Measurements from ENCODE around the gene KRT26. TPM values are rescaled to one million over a fixed set of nuclear protein-coding genes. Genes with fewer than 3 reads are reported as not detected.
A peak's percentile ranks its signal among the peaks of the same experiment; 100 is the strongest.

Gene KRT26
- total RNA-seq, 1 donor from 2014 or later: not detected

GRCh38 chr17:40818733-40819527 lies 46.9 kb upstream of the KRT26 start:
- CTCF ChIA-PET: interaction anchor here (0.9 to 1.5 kb wide), 6 partner anchors 15 to 849 kb away, joined by 3 to 5 read pairs (median 4); no protein-coding TSS in a partner anchor
- peak overlapping the region; percentile 83 for H3K27ac Mint-ChIP-seq
- peaks cover 10% of the 10 kb centered on the region for H3K4me1 Mint-ChIP-seq
- intact Hi-C loops (cut with micrococcal nuclease): loop anchor here (1.0 to 10.0 kb wide), 5 partner anchors 171 to 870 kb away; partner anchors contain the start of gene TOP2A
- ATAC-seq (ENCODE audit: low read depth): peak; percentile 89
- POLR2A ChIA-PET: interaction anchor here (0.6 to 3.5 kb wide), 17 partner anchors 13 to 870 kb away, joined by 3 to 25 read pairs (median 4); partner anchors contain the start of genes EIF1 and SMARCE1
- H3K4me3 Mint-ChIP-seq: peak overlapping the region; percentile 87
- DNase-seq: peak; percentile 79
- TF ChIP-seq, protein P1, sequence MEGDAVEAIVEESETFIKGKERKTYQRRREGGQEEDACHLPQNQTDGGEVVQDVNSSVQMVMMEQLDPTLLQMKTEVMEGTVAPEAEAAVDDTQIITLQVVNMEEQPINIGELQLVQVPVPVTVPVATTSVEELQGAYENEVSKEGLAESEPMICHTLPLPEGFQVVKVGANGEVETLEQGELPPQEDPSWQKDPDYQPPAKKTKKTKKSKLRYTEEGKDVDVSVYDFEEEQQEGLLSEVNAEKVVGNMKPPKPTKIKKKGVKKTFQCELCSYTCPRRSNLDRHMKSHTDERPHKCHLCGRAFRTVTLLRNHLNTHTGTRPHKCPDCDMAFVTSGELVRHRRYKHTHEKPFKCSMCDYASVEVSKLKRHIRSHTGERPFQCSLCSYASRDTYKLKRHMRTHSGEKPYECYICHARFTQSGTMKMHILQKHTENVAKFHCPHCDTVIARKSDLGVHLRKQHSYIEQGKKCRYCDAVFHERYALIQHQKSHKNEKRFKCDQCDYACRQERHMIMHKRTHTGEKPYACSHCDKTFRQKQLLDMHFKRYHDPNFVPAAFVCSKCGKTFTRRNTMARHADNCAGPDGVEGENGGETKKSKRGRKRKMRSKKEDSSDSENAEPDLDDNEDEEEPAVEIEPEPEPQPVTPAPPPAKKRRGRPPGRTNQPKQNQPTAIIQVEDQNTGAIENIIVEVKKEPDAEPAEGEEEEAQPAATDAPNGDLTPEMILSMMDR (IDR thresholded peaks at IDR 0.05): no peak
- peaks cover 33% of the 10 kb centered on the region for H3K36me3 Mint-ChIP-seq (ENCODE audit: low read depth)
- peaks cover 14% of the 10 kb centered on the region for H3K27me3 Mint-ChIP-seq
- H3K9me3 Mint-ChIP-seq: peaks cover 8% of the 10 kb centered on the region

DNA sequence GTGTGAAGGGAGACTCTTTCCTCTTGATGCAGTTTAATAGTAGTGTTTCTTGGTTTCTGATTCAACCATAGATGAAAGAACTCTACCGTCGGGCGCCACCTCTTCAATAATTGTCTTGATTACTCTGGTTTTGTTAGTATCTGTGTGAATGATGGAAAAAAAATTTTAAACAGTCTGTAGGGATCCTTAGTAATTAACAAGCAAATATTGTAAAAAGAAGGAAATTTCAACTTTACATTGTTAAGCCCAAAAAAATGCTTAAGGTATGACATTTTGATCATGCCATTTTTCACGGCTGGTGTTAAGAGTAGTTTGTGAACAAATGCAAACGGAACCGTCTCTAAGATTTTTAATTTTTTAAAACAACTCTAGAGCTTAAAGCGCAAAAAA lies 46.3 kb upstream of the KRT26 start:
- peaks cover 10% of the 10 kb centered on the region for H3K4me1 Mint-ChIP-seq
- POLR2A ChIA-PET: interaction anchor here (0.6 to 3.5 kb wide), 16 partner anchors 12 to 871 kb away, joined by 3 to 25 read pairs (median 4); partner anchors contain the start of genes EIF1 and SMARCE1
- H3K9me3 Mint-ChIP-seq: peaks cover 8% of the 10 kb centered on the region
- peak overlapping the region; percentile 83 for H3K27ac Mint-ChIP-seq
- intact Hi-C loops (cut with micrococcal nuclease): loop anchor here (1.0 to 10.0 kb wide), 4 partner anchors 256 to 871 kb away; partner anchors contain the start of gene TOP2A
- H3K36me3 Mint-ChIP-seq (ENCODE audit: low read depth): peaks cover 33% of the 10 kb centered on the region
- H3K27me3 Mint-ChIP-seq: peaks cover 18% of the 10 kb centered on the region
- TF ChIP-seq, protein P1 (IDR thresholded peaks at IDR 0.05): no peak
- CTCF ChIA-PET: interaction anchor here (0.9 to 1.5 kb wide), 6 partner anchors 14 to 850 kb away, joined by 3 to 5 read pairs (median 4); no protein-coding TSS in a partner anchor
- DNase-seq (no peak), ATAC-seq (ENCODE audit: low read depth) (no peak)
- H3K4me3 Mint-ChIP-seq: peak overlapping the region; percentile 87

DNA sequence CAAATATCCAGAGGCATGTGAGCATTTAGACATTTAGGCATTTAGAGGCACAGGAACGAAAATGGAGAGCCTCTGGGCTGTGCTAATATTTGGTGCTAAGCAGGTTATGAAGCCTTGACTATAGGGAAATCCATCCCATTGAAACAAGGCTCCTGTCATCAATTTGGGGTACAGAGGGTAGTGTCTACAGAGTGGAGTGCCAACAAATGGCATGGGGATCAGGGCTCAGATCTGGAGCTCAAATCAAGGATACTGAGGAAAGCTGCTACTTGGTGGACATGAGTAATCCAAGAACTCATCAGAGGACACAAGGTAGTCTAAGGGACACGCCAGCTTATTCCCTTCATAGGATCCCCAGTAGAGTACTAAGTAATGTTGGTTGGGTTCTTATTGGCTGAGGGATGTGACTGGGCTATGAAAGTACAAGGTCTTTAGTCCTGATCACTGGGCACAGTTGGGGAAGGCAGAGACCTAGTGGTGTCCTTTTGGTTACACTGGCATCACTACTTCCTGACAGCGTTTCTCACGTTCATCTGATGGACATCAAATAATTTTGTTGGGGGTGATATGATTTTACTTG lies 45.2 kb upstream of the KRT26 start:
- Mint-ChIP-seq H3K27me3 (peaks cover 26% of the 10 kb centered on the region), H3K4me3 (peak overlapping the region; percentile 69), H3K4me1 (peaks cover 10% of the 10 kb centered on the region), H3K9me3 (peaks cover 8% of the 10 kb centered on the region), H3K27ac (no peak overlapping the region), H3K36me3 (ENCODE audit: low read depth) (peaks cover 29% of the 10 kb centered on the region)
- ATAC-seq (ENCODE audit: low read depth) (no peak), DNase-seq (no peak)
- TF ChIP-seq, protein P1 (IDR thresholded peaks at IDR 0.05): no peak
- POLR2A ChIA-PET: interaction anchor here (3.5 kb wide), 1 partner anchor 872 kb away, joined by 25 read pairs; the partner anchor contains the start of gene EIF1
- intact Hi-C loops (cut with micrococcal nuclease): loop anchor here (5.0 to 10.0 kb wide), 3 partner anchors 255 to 850 kb away; partner anchors contain the start of gene TOP2A
- CTCF ChIA-PET: no interaction called here

GRCh38 chr17:40816569-40816968 lies 44.6 kb upstream of the KRT26 start:
- Mint-ChIP-seq H3K4me3 (no peak overlapping the region), H3K9me3 (peaks cover 8% of the 10 kb centered on the region), H3K36me3 (ENCODE audit: low read depth) (peaks cover 26% of the 10 kb centered on the region), H3K4me1 (peaks cover 10% of the 10 kb centered on the region), H3K27ac (no peak overlapping the region), H3K27me3 (peaks cover 29% of the 10 kb centered on the region)
- ATAC-seq (ENCODE audit: low read depth): no peak
- POLR2A ChIA-PET: no interaction called here
- TF ChIP-seq, protein P1 (IDR thresholded peaks at IDR 0.05): no peak
- CTCF ChIA-PET: no interaction called here
- no peak for DNase-seq
- intact Hi-C loops (cut with micrococcal nuclease): loop anchor here (5.0 to 10.0 kb wide), 3 partner anchors 254 to 851 kb away; partner anchors contain the start of gene TOP2A
